Brain microvascular endothelial cell (primary cell): Measurements from ENCODE around the gene CALN1.

Experiments
- DNase-seq: peaks from one replicate; pipeline ENCODE4 v3.0.0-alpha.2; 2020
- H3K27ac ChIP-seq: fragments of 250-450 bp; sonication (Bioruptor Pico); 2 replicates; pipeline ENCODE4 v1.5.1; 2020; ENCODE audit warnings: mild to moderate bottlenecking, moderate library complexity
- H3K27me3 ChIP-seq: fragments of 250-450 bp; sonication (Bioruptor Pico); replicated peaks from 2 replicates; pipeline ENCODE4 v1.5.1; 2020; ENCODE audit warnings: mild to moderate bottlenecking
- H3K36me3 ChIP-seq: fragments of 250-450 bp; sonication (Bioruptor Pico); replicated peaks from 2 replicates; pipeline ENCODE4 v1.5.1; 2020; ENCODE audit warnings: mild to moderate bottlenecking
- H3K4me3 ChIP-seq: 2 replicates; pipeline ENCODE4 v1.5.1; 2011; ENCODE audit warnings: low read depth, mild to moderate bottlenecking, control low read depth, low read length, moderate library complexity
- CTCF ChIP-seq: IDR thresholded peaks from 2 replicates; pipeline ENCODE4 v1.5.1; 2011; ENCODE audit warnings: low read depth, mild to moderate bottlenecking, moderate library complexity, low read length, control low read depth, inconsistent platforms; ENCODE audit errors: missing control alignments
- in situ Hi-C: cut with HindIII; loops from 2 replicates; pipeline ENCODE4 v1.10.0; 2017; ENCODE audit warnings: low sequenced_read_pairs, low pct_ligation_motif_present

Gene CALN1

GRCh38 chr7:71769326-71769725 is 642.8 kb downstream of the CALN1 start:
- no peak for TF ChIP-seq CTCF
- H3K27me3 ChIP-seq = no peaks in the 10 kb centered on the region
- H3K36me3 ChIP-seq = no peaks in the 10 kb centered on the region
- H3K27ac ChIP-seq = no peak overlapping the region
- DNase-seq = no peak
- in situ Hi-C loops = no loop called here
- H3K4me3 ChIP-seq = no peak overlapping the region

- Histone ChIP-seq H3K36me3 (no peaks in the 10 kb centered on the region), H3K27me3 (no peaks in the 10 kb centered on the region), H3K4me3 (no peak overlapping the region), H3K27ac (no peak overlapping the region)
- no peak for TF ChIP-seq CTCF
- no peak for DNase-seq
- in situ Hi-C loops = no loop called here
Measured at GRCh38 chr7:71768450-71768849, 643.7 kb downstream of the CALN1 start.

DNA sequence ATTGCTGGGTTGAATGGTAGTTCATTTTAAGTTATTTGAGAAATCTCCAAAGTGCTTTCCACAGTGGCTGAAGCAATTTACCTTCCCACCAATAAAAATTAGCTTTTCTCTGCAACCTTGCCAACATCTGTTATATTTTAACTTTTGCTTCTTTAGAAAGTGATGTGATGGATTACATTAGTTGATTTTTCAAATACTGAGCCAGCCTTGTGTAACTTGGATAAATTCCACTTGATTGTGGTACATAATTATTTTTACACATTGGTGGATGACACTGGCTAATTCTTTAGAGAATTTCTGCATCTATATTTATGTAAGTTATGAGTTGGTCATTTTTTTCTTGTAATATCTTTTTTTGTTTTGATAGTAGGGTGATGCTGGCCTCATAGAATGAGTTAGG is 646.1 kb downstream of the CALN1 start:
- no peak for DNase-seq
- Histone ChIP-seq H3K4me3 (no peak overlapping the region), H3K27ac (no peak overlapping the region), H3K36me3 (no peaks in the 10 kb centered on the region), H3K27me3 (no peaks in the 10 kb centered on the region)
- in situ Hi-C loops = no loop called here
- TF ChIP-seq CTCF = no peak

DNA sequence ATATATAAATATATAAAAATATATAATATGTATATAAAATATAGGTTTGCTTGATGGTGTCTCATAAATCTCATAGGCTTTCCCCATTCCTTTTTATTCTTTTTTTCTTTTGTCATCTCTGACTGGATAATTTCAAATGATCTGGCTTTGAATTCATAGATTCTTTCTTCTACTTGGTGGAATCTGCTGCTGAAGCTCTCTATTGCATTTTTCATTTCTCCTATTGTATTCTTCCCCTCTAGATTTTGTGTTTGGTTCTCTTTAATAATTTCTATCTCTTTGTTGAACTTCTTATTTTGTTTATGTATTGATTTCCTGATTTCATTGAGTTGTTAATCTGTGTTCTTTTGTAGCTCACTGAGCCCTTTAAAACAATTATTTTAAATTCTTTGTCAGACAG is 650.8 kb downstream of the CALN1 start:
- no peak for DNase-seq
- no peak for TF ChIP-seq CTCF
- Histone ChIP-seq H3K27me3 (no peaks in the 10 kb centered on the region), H3K36me3 (no peaks in the 10 kb centered on the region), H3K27ac (no peak overlapping the region), H3K4me3 (no peak overlapping the region)
- in situ Hi-C loops = no loop called here

- no peak overlapping the region for H3K27ac ChIP-seq
- no peak for TF ChIP-seq CTCF
- no peaks in the 10 kb centered on the region for H3K27me3 ChIP-seq
- no peak for DNase-seq
- in situ Hi-C loops = no loop called here
- no peak overlapping the region for H3K4me3 ChIP-seq
- no peaks in the 10 kb centered on the region for H3K36me3 ChIP-seq
Measured at GRCh38 chr7:71754828-71755227, 657.3 kb downstream of the CALN1 start.

DNA sequence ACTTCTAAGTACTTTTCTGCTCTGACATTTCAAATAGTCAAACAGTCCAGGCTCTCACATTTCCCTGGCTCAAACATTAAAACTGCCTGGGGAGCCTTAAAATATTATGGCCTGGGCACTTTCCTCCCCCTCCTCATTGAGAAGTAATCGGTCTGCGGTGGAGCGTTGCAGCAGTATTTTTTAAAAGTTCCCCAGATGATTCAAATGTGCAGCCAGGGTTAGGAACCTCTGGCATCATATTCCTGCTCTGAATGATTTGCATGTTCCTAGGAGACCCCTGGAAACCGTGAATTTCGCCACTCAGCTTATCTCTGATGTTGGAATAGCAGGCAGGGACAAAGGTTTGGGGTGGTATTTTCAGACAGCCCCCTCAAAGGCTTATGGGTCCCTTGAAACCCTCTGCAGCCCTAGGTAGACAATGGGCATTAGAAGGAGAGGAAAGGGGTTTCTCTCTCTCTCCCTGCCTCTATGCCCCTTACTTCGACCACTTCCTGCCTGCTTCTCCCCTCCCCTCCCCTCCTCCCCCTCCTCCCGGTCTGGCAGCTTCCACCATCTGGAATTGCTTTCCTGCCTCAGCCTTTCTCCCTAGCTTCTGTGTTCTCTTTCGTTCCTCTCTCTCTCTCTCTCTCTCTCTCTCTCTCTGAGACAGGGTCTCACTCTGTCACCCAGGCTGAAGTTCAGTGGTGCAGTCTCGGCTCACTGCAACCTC is 658.0 kb downstream of the CALN1 start:
- H3K27ac ChIP-seq = no peak overlapping the region
- TF ChIP-seq CTCF = no peak
- H3K36me3 ChIP-seq = no peaks in the 10 kb centered on the region
- H3K27me3 ChIP-seq = no peaks in the 10 kb centered on the region
- no peak overlapping the region for H3K4me3 ChIP-seq
- in situ Hi-C loops = no loop called here
- no peak for DNase-seq
